Endodermal cell (in vitro differentiated cells): ENCODE data around the gene MFSD8. TPM values are rescaled to one million over a fixed set of nuclear protein-coding genes. Genes with fewer than 3 reads are reported as not detected.
"Not testable (repeated sequence)": the region's sequence is repeated elsewhere in the genome, so short reads cannot be mapped to it uniquely, and the experiment has no call there.

Experiments
- DNase-seq: peaks from one replicate; pipeline ENCODE4 v3.0.0-alpha.2; 2017
- H3K27ac ChIP-seq: 2 replicates; pipeline ENCODE4 v1.5.1; 2013; ENCODE audit warnings: mild to moderate bottlenecking, low read depth, low read length, moderate library complexity
- H3K27me3 ChIP-seq: 2 replicates; pipeline ENCODE4 v1.6.1; 2013; ENCODE audit warnings: mild to moderate bottlenecking, low read length, moderate library complexity; ENCODE audit not compliant: insufficient read depth, control insufficient read depth, poor library complexity, severe bottlenecking
- H3K36me3 ChIP-seq: 2 replicates; pipeline ENCODE4 v1.7.0; 2013; ENCODE audit warnings: mild to moderate bottlenecking, low read length, moderate library complexity; ENCODE audit not compliant: control insufficient read depth, insufficient read depth
- H3K4me1 ChIP-seq: one replicate; pipeline ENCODE4 v1.7.0; 2013; ENCODE audit warnings: low read length; ENCODE audit not compliant: control insufficient read depth, insufficient read depth
- H3K4me3 ChIP-seq: 2 replicates; pipeline ENCODE4 v1.5.1; 2013; ENCODE audit warnings: mild to moderate bottlenecking, low read length, moderate library complexity
- H3K9ac ChIP-seq: 2 replicates; pipeline ENCODE4 v1.6.1; 2013; ENCODE audit warnings: mild to moderate bottlenecking, low read length, moderate library complexity; ENCODE audit not compliant: poor library complexity, severe bottlenecking; ENCODE audit errors: extremely low read depth
- H3K9me3 ChIP-seq: 2 replicates; pipeline ENCODE4 v1.6.1; 2013; ENCODE audit warnings: mild to moderate bottlenecking, low read length, moderate library complexity; ENCODE audit not compliant: control insufficient read depth
- H3K27ac Mint-ChIP-seq: 2 replicates; pipeline ENCODE4 v1.8.0; 2020; ENCODE audit warnings: mixed read lengths
- H3K27me3 Mint-ChIP-seq: 2 replicates; pipeline ENCODE4 v1.8.0; 2021; ENCODE audit warnings: mild to moderate bottlenecking, mixed read lengths; ENCODE audit not compliant: insufficient read depth
- H3K36me3 Mint-ChIP-seq: 2 replicates; pipeline ENCODE4 v1.8.0; 2020; ENCODE audit warnings: low read depth, mixed read lengths
- H3K4me1 Mint-ChIP-seq: 2 replicates; pipeline ENCODE4 v1.8.0; 2020; ENCODE audit warnings: mixed read lengths
- H3K4me3 Mint-ChIP-seq: 2 replicates; pipeline ENCODE4 v1.8.0; 2020; ENCODE audit warnings: mild to moderate bottlenecking, moderate library complexity, mixed read lengths
- H3K9me3 Mint-ChIP-seq: 2 replicates; pipeline ENCODE4 v1.8.0; 2020; ENCODE audit warnings: mild to moderate bottlenecking, mixed read lengths
- CTCF ChIP-seq: fragments of 200-600 bp; sonication (generic); conservative IDR thresholded peaks from 2 replicates; pipeline ENCODE4 v1.5.0; 2021; ENCODE audit warnings: antibody characterized with exemption, mild to moderate bottlenecking
- WGBS, 2 experiments: methylation state at CpG; one replicate each; pipeline versions ENCODE4 v1.1.5 to v1.1.7; 2013; ENCODE audit warnings: missing lambda C conversion rate in 2 of 2, mixed read lengths in 1 of 2; ENCODE audit not compliant: insufficient coverage in 1 of 2, insufficient read length in 1 of 2; 5-methylcytosine and 5-hydroxymethylcytosine counted together
- total RNA-seq, 2 donors: library from RNA; stranded (reverse); fragmentation: NEBNext Ultra II Directional in 1 of 2; extraction: Animal tissue kit (Norgen Biotek cat#: 25700) in 1 of 2; gene quantifications; 2 replicates in 1 of 2; 3 replicates in 1 of 2; pipeline ENCODE4 v1.2.1, GENCODE V29; 2021

MFSD8 gene
- total RNA-seq, 2 donors from 2014 or later, result 23.8 to 25.2 TPM

GRCh38 chr4:127963633-127964398, 1.2 kb downstream of the MFSD8 start:
- peaks cover 30% of the 10 kb centered on the region for H3K36me3 ChIP-seq
- H3K9me3 ChIP-seq, result peaks cover 21% of the 10 kb centered on the region
- WGBS, 2 experiments, result 43 to 96% methylated on average over 9 to 29 of the region's 35 CpGs
- not testable (repeated sequence) for H3K4me1 Mint-ChIP-seq, H3K9me3 Mint-ChIP-seq, H3K27ac ChIP-seq, H3K9ac ChIP-seq, H3K27me3 Mint-ChIP-seq, H3K4me1 ChIP-seq, H3K27me3 ChIP-seq
- Mint-ChIP-seq H3K4me3 (peak overlapping the region; percentile 96), H3K36me3 (peaks cover 29% of the 10 kb centered on the region), H3K27ac (peak overlapping the region; percentile 55)
- H3K4me3 ChIP-seq, result peak overlapping the region; percentile 98
- DNase-seq, result peak; percentile 46

DNA sequence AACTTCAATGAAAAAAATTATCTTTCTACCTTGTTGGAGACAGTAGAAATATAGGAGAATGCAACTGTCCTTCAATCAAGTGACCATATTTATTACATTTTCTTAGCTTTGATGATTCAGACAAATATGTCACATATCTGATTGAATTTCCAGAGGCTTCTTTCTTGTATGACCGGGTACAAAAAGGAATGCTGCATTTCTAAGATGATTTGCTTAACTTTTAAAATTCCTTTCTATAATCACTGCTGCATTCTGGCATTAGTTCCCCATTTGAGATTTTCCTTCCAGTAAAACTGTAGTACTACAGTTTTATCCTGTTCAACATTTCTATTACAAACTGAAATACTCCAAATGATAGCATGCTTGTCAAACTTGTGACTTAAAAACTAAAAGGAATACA, 5.2 kb downstream of the MFSD8 start:
- Histone ChIP-seq H3K9ac (no peak overlapping the region), H3K27ac (no peak overlapping the region), H3K9me3 (peaks cover 21% of the 10 kb centered on the region), H3K27me3 (no peaks in the 10 kb centered on the region), H3K4me3 (no peak overlapping the region), H3K36me3 (peaks cover 55% of the 10 kb centered on the region), H3K4me1 (no peaks in the 10 kb centered on the region)
- Mint-ChIP-seq H3K27me3 (no peaks in the 10 kb centered on the region), H3K9me3 (peaks cover 7% of the 10 kb centered on the region), H3K4me1 (no peaks in the 10 kb centered on the region), H3K27ac (no peak overlapping the region), H3K36me3 (peaks cover 41% of the 10 kb centered on the region), H3K4me3 (no peak overlapping the region)
- no peak for TF ChIP-seq CTCF
- no peak for DNase-seq
- 93 to 97% methylated on average over 1 of the region's 1 CpG for WGBS, 2 experiments

- Histone ChIP-seq H3K4me1 (no peaks in the 10 kb centered on the region), H3K4me3 (no peak overlapping the region), H3K36me3 (peaks cover 62% of the 10 kb centered on the region), H3K27me3 (no peaks in the 10 kb centered on the region), H3K9ac (no peak overlapping the region), H3K9me3 (peaks cover 6% of the 10 kb centered on the region), H3K27ac (no peak overlapping the region)
- Mint-ChIP-seq H3K9me3 (no peaks in the 10 kb centered on the region), H3K27me3 (no peaks in the 10 kb centered on the region), H3K36me3 (peaks cover 39% of the 10 kb centered on the region), H3K27ac (no peak overlapping the region), H3K4me1 (no peaks in the 10 kb centered on the region), H3K4me3 (no peak overlapping the region)
- no peak for TF ChIP-seq CTCF
- DNase-seq, result no peak
- WGBS, 2 experiments, result 98% methylated on average over 2 of the region's 2 CpGs; no CpG with 5 or more reads in 1 of the 2 experiments
Observed at GRCh38 chr4:127957105-127957504, 7.9 kb downstream of the MFSD8 start.
